MM.1S (cell line): ENCODE data around the gene DOCK11.

Experiments used
- EZH2 ChIP-seq: fragments of 300-600 bp; sonication (generic); optimal IDR thresholded peaks from 2 replicates; pipeline ENCODE3; 2017; ENCODE audit warnings: low read depth, mild to moderate bottlenecking, antibody characterized with exemption, low read length, mixed read lengths
- TF ChIP-seq, protein P1 (sequence below): fragments of 300-600 bp; sonication (generic); IDR thresholded peaks from 2 replicates; pipeline ENCODE4 v1.5.1; 2016; ENCODE audit warnings: antibody characterized with exemption, low read length, mixed read lengths

GRCh38 chrX:118459494-118459893 lies 36.1 kb upstream of the DOCK11 start:
- TF ChIP-seq, protein P1, sequence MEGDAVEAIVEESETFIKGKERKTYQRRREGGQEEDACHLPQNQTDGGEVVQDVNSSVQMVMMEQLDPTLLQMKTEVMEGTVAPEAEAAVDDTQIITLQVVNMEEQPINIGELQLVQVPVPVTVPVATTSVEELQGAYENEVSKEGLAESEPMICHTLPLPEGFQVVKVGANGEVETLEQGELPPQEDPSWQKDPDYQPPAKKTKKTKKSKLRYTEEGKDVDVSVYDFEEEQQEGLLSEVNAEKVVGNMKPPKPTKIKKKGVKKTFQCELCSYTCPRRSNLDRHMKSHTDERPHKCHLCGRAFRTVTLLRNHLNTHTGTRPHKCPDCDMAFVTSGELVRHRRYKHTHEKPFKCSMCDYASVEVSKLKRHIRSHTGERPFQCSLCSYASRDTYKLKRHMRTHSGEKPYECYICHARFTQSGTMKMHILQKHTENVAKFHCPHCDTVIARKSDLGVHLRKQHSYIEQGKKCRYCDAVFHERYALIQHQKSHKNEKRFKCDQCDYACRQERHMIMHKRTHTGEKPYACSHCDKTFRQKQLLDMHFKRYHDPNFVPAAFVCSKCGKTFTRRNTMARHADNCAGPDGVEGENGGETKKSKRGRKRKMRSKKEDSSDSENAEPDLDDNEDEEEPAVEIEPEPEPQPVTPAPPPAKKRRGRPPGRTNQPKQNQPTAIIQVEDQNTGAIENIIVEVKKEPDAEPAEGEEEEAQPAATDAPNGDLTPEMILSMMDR, result peak; percentile 50
- TF ChIP-seq EZH2, result no peak
